Uterus (tissue), 4 donors: ENCODE results near the gene WDPCP. TPM values are rescaled to one million over a fixed set of nuclear protein-coding genes. Genes with fewer than 3 reads are reported as not detected.
"Not testable (repeated sequence)": the region's sequence is repeated elsewhere in the genome, so short reads cannot be mapped to it uniquely, and the experiment has no call there.

Experiments
- DNase-seq, 2 donors: peaks; one replicate each; pipeline ENCODE4 v3.0.0-alpha.2; 2019 to 2020
- H3K27ac ChIP-seq, 2 donors: fragments of 200-600 bp; sonication (generic); 1 replicate in 1 of 2; 2 replicates in 1 of 2; pipeline ENCODE4 v1.5.1; 2016 to 2018
- H3K27me3 ChIP-seq, 2 donors: fragments of 200-600 bp; sonication (generic); one replicate each; pipeline ENCODE4 v1.5.1; 2018 to 2019; ENCODE audit warnings: control low read depth in 1 of 2
- H3K36me3 ChIP-seq, 2 donors: fragments of 200-600 bp; sonication (generic); one replicate each; pipeline ENCODE4 v1.5.1; 2019; ENCODE audit warnings: control low read depth in 1 of 2
- H3K4me1 ChIP-seq, 2 donors: fragments of 200-600 bp; sonication (generic); one replicate each; pipeline ENCODE4 v1.5.1; 2018 to 2019; ENCODE audit warnings: control low read depth in 1 of 2
- H3K4me3 ChIP-seq, 2 donors: fragments of 200-600 bp; sonication (generic); 1 replicate in 1 of 2; 2 replicates in 1 of 2; pipeline ENCODE4 v1.5.1; 2018 to 2019; ENCODE audit warnings: mild to moderate bottlenecking in 1 of 2
- H3K9me3 ChIP-seq, 2 donors: fragments of 200-600 bp; sonication (generic); one replicate each; pipeline ENCODE4 v1.5.1; 2019; ENCODE audit warnings: control low read depth in 1 of 2
- POLR2A ChIP-seq, 2 donors: fragments of 450-650 bp; IDR thresholded peaks; one replicate each; pipeline ENCODE4 v1.6.1; 2016; ENCODE audit warnings: antibody characterized with exemption in 2 of 2, mild to moderate bottlenecking in 1 of 2, moderate library complexity in 1 of 2
- intact Hi-C: fragments of 100-400 bp; cut with DNase I; formaldehyde crosslinking; loops from one replicate; pipeline ENCODE4 v1.15.1; 2023; ENCODE audit warnings: low total_unique reads
- total RNA-seq, 4 donors: library from RNA; depleted of rRNA in 3 of 4; stranded (reverse); fragments of >200 nt in 3 of 4; gene quantifications; one replicate each; pipeline versions ENCODE4 v1.1.0 to v1.2.4, GENCODE V29; 2014 to 2023
- TF ChIP-seq, protein P1 (sequence below), 4 experiments: fragments of 200-600 bp in 2 of 4; fragments of 450-650 bp in 2 of 4; sonication (generic) in 2 of 4; IDR thresholded peaks; one replicate each; pipeline ENCODE4 v1.5.1; 2016 to 2019; ENCODE audit warnings: antibody characterized with exemption in 4 of 4, mild to moderate bottlenecking in 2 of 4, moderate library complexity in 1 of 4
- donor health status: DM: yes; HTN: yes; CAD: no.

WDPCP gene
- total RNA-seq, 4 donors from 2014 or later, result 8.8 to 39.8 (median 29.7) TPM

- intact Hi-C loops, result no loop called here
- H3K27me3 ChIP-seq, result no peaks in the 10 kb centered on the region
- H3K9me3 ChIP-seq, result peaks cover 0 to 6% of the 10 kb centered on the region in 2 donors
- TF ChIP-seq POLR2A (IDR thresholded peaks at IDR 0.05), result no peak
- TF ChIP-seq, protein P1, sequence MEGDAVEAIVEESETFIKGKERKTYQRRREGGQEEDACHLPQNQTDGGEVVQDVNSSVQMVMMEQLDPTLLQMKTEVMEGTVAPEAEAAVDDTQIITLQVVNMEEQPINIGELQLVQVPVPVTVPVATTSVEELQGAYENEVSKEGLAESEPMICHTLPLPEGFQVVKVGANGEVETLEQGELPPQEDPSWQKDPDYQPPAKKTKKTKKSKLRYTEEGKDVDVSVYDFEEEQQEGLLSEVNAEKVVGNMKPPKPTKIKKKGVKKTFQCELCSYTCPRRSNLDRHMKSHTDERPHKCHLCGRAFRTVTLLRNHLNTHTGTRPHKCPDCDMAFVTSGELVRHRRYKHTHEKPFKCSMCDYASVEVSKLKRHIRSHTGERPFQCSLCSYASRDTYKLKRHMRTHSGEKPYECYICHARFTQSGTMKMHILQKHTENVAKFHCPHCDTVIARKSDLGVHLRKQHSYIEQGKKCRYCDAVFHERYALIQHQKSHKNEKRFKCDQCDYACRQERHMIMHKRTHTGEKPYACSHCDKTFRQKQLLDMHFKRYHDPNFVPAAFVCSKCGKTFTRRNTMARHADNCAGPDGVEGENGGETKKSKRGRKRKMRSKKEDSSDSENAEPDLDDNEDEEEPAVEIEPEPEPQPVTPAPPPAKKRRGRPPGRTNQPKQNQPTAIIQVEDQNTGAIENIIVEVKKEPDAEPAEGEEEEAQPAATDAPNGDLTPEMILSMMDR (IDR thresholded peaks at IDR 0.05), result no peak
- no peak overlapping the region for H3K27ac ChIP-seq
- H3K36me3 ChIP-seq, result no peaks in the 10 kb centered on the region
- H3K4me1 ChIP-seq, result no peaks in the 10 kb centered on the region
- no peak overlapping the region for H3K4me3 ChIP-seq
- DNase-seq, result no peak
These were observed 425.0 kb downstream of the WDPCP start for GRCh38 chr2:63163161-63163820.

- H3K36me3 ChIP-seq, result no peaks in the 10 kb centered on the region
- intact Hi-C loops, result no loop called here
- no peak overlapping the region for H3K4me3 ChIP-seq
- H3K4me1 ChIP-seq, result no peaks in the 10 kb centered on the region
- no peaks in the 10 kb centered on the region for H3K9me3 ChIP-seq
- no peak for DNase-seq
- no peaks in the 10 kb centered on the region for H3K27me3 ChIP-seq
- no peak overlapping the region for H3K27ac ChIP-seq
- TF ChIP-seq, protein P1 (IDR thresholded peaks at IDR 0.05), result no peak
- no peak for TF ChIP-seq POLR2A (IDR thresholded peaks at IDR 0.05)
These were observed 429.0 kb downstream of the WDPCP start for GRCh38 chr2:63159262-63159661.

DNA sequence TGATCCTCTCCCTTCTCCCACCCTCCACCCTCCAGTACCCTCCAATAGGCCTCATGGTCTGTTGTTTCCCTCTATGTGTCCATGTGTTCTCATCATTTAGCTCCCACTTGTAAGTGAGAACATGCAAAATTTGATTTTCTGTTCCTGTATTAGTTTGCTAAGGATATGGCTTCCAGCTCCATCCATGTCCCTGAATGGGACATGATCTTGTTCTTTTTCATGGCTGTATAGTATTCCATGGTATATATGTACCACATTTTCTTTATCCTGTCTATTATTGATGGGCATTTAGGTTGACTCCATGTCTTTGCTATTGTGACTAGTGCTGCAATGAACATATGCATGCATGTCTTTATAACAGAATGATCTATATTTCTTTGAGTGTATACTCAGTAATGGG, 451.6 kb downstream of the WDPCP start:
- H3K27me3 ChIP-seq, H3K36me3 ChIP-seq, H3K4me3 ChIP-seq, DNase-seq, H3K4me1 ChIP-seq, H3K27ac ChIP-seq, intact Hi-C loops: not testable (repeated sequence)
- H3K9me3 ChIP-seq, result peaks cover 0 to 21% of the 10 kb centered on the region in 2 donors

DNA sequence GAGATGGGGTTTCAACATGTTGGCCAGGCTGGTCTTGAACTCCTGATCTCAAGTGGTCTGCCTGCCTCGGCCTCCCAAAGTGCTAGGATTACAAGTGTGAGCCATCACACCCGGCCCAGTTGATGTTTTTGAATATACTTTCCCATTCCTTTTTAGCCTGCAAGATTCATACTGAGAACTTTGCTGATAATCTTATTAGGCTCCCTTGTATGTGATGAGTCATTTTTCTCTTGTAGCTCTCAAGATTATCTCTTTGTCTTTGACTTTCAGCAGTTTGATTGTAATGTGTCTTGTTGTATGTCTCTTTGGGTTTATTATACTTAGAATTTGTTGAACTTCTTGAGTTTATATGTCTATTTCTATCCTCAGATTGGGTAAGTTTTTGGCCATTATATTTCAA, 456.3 kb downstream of the WDPCP start:
- H3K4me3 ChIP-seq, result no peak overlapping the region
- TF ChIP-seq, protein P1 (IDR thresholded peaks at IDR 0.05), result no peak
- no peak for TF ChIP-seq POLR2A (IDR thresholded peaks at IDR 0.05)
- no peak for DNase-seq
- no peaks in the 10 kb centered on the region for H3K4me1 ChIP-seq
- intact Hi-C loops, result no loop called here
- peaks cover 0 to 7% of the 10 kb centered on the region in 2 donors for H3K9me3 ChIP-seq
- no peaks in the 10 kb centered on the region for H3K36me3 ChIP-seq
- no peak overlapping the region for H3K27ac ChIP-seq
- no peaks in the 10 kb centered on the region for H3K27me3 ChIP-seq

DNA sequence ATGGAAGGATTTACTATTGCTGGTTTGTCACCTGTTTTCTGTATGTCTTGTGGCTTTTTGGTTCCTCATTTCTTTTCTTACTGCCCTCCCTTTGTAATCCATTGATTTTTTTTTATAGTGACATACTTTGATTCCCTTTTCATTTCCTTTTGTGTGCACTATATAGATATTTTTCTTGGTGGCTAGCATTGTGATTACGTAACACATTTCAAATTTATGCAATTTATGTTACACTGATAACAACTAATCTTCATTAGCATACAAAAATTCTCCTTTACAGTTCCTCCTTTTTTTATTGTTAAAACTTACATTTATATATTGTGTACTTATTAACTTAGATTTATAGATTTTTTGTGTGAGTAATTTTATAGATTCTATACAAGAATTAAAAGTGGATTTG, 457.1 kb downstream of the WDPCP start:
- intact Hi-C loops, result no loop called here
- Histone ChIP-seq H3K27ac (no peak overlapping the region), H3K36me3 (no peaks in the 10 kb centered on the region), H3K4me3 (no peak overlapping the region), H3K27me3 (no peaks in the 10 kb centered on the region), H3K9me3 (peaks cover 0 to 3% of the 10 kb centered on the region in 2 donors), H3K4me1 (no peaks in the 10 kb centered on the region)
- no peak for DNase-seq
- TF ChIP-seq, protein P1 (IDR thresholded peaks at IDR 0.05), result no peak
- no peak for TF ChIP-seq POLR2A (IDR thresholded peaks at IDR 0.05)

- H3K9me3 ChIP-seq, result peaks cover 0 to 3% of the 10 kb centered on the region in 2 donors
- intact Hi-C loops, result no loop called here
- TF ChIP-seq, protein P1 (IDR thresholded peaks at IDR 0.05), result no peak
- no peak for TF ChIP-seq POLR2A (IDR thresholded peaks at IDR 0.05)
These were observed 460.7 kb downstream of the WDPCP start for GRCh38 chr2:63127594-63127993.

More at GRCh38 chr2:63127594-63127993, 460.7 kb downstream of the WDPCP start:
- H3K27ac ChIP-seq, result no peak overlapping the region
- no peak overlapping the region for H3K4me3 ChIP-seq
- no peaks in the 10 kb centered on the region for H3K4me1 ChIP-seq
- H3K27me3 ChIP-seq, result no peaks in the 10 kb centered on the region
- no peaks in the 10 kb centered on the region for H3K36me3 ChIP-seq
- DNase-seq, result no peak
